Measurements from ENCODE around the gene NPAS3.

DNA sequence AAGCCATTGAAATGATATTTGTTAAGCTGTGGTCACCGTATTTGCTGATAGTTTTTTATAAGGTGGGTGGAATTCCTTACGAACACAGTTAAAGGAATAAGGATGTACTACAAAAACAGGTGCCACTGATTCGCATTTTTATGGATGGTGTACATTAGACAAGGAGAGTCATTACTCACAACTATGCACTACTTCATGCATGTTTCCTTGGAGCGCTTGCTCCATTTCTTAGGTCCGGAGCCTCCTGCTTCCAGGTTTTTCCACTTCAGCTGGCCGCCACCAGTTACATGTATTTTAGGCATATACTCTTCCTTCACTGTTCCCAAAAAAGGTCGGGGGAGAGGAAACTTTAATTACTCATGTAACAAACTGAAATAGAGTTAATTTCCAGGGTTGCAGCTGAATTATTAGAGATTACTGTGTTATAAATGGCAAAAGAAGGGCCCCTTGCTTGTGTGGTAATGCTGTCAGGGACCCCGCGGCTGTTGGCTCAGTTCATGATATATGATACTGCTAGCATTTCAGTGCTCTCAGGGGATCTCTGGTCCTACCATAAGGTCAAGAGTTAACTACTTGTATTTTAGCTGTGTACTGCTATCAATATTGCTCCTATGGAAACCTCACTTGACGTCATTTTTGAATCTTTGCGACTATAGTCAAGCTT, 454.7 kb downstream of the NPAS3 start:
- TF ChIP-seq, protein P1, sequence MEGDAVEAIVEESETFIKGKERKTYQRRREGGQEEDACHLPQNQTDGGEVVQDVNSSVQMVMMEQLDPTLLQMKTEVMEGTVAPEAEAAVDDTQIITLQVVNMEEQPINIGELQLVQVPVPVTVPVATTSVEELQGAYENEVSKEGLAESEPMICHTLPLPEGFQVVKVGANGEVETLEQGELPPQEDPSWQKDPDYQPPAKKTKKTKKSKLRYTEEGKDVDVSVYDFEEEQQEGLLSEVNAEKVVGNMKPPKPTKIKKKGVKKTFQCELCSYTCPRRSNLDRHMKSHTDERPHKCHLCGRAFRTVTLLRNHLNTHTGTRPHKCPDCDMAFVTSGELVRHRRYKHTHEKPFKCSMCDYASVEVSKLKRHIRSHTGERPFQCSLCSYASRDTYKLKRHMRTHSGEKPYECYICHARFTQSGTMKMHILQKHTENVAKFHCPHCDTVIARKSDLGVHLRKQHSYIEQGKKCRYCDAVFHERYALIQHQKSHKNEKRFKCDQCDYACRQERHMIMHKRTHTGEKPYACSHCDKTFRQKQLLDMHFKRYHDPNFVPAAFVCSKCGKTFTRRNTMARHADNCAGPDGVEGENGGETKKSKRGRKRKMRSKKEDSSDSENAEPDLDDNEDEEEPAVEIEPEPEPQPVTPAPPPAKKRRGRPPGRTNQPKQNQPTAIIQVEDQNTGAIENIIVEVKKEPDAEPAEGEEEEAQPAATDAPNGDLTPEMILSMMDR (conservative IDR thresholded peaks at IDR 0.05; ENCODE audit: low read depth, low read length) = no peak
- no peak for TF ChIP-seq EZH2 (IDR thresholded peaks at IDR 0.05; ENCODE audit: borderline replicate concordance, low read depth, low read length, poor library complexity, severe bottlenecking)
